ENCODE data around the gene FOSL1.

DNA sequence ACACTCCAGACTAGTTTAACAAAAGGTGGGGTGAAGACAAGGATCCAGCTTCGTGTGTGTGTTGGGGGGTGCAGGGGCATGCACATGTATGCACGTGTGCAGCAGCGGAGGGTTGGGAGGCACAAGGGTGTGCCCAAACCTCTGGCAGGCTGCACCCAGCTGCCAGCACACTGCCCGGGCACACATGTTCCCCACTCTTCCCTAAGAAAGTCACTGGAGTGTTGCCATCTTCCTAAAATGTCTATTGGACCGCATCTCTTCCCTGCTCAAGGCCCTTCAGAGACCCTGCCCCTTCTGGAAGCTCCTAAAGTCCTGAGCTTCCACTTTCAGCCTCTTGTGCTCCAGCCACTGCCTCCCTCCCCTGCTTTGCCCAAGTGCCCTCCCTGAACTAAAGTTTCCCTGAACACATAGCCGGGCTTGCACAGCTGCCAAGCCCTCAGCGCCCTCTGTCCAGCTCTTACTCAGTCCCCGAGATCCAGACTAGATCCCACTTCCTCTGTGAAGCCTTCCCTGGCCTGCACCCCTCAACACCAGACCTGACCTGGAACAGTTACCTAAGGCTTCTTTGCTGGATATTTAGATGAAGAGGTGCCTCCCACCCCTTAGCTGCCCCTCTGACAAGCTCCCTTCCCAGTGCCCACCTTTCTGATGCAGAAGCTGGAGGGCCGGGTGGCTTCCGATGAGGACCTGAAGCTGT, 48.2 kb downstream of the FOSL1 start:
- TF ChIP-seq EZH2 (IDR thresholded peaks at IDR 0.05; ENCODE audit: borderline replicate concordance, insufficient read depth, low read depth, low read length, poor library complexity, severe bottlenecking): no peak
- TF ChIP-seq, protein P1, sequence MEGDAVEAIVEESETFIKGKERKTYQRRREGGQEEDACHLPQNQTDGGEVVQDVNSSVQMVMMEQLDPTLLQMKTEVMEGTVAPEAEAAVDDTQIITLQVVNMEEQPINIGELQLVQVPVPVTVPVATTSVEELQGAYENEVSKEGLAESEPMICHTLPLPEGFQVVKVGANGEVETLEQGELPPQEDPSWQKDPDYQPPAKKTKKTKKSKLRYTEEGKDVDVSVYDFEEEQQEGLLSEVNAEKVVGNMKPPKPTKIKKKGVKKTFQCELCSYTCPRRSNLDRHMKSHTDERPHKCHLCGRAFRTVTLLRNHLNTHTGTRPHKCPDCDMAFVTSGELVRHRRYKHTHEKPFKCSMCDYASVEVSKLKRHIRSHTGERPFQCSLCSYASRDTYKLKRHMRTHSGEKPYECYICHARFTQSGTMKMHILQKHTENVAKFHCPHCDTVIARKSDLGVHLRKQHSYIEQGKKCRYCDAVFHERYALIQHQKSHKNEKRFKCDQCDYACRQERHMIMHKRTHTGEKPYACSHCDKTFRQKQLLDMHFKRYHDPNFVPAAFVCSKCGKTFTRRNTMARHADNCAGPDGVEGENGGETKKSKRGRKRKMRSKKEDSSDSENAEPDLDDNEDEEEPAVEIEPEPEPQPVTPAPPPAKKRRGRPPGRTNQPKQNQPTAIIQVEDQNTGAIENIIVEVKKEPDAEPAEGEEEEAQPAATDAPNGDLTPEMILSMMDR (IDR thresholded peaks at IDR 0.05): no peak
